Forelimb muscle (tissue), 1 donor: ENCODE measurements around the gene CAMK1D. TPM values are rescaled to one million over a fixed set of nuclear protein-coding genes. Genes with fewer than 3 reads are reported as not detected.
"Not testable (repeated sequence)": the region's sequence is repeated elsewhere in the genome, so short reads cannot be mapped to it uniquely, and the experiment has no call there.

Source experiments
- DNase-seq: peaks from one replicate; pipeline ENCODE4 v3.0.0-alpha.2; 2013; ENCODE audit warnings: low read depth
- polyA plus RNA-seq: library from polyadenylated mRNA; unstranded; fragments of 120-200 nt; gene quantifications from one replicate; pipeline ENCODE4 v1.2.1, GENCODE V29; 2013; ENCODE audit not compliant: insufficient read length

Gene CAMK1D
- polyA plus RNA-seq, 1 donor = 3.6 TPM

GRCh38 chr10:12791728-12792127, 442.4 kb downstream of the CAMK1D start:
- no peak for DNase-seq

DNA sequence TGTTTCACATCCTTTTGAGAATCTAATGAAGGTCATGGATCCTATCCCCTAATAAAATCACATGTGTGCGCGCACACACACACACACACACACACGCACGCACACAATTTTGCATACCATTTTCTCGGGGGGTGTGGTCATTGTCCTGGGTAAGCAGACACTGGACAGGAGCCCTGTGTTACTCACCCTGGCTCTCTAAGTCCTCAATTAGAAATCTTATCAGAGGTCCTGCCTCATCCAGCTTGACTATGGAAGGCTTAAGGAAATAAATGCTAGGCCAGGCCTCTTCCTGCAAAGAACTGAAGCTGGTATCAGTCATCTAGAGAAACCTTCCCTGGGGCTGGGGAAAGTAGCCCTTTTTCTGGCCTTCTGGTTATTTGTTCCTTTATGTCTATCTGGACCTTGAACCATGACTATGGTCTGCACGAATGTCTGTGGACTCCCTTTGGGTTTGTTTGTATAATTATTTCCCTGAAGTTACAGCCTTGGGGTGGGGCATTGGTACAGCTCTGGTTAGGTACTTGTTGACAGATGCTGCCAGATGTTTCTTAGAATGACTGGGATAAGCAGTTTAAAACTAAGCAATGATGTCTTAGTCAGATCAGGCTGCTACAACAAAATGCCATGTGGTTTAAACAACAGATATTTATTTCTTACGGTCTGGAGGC, 443.7 kb downstream of the CAMK1D start:
- no peak for DNase-seq

GRCh38 chr10:12795315-12796110, 446.2 kb downstream of the CAMK1D start:
- no peak for DNase-seq

GRCh38 chr10:12796401-12797160, 447.2 kb downstream of the CAMK1D start:
- DNase-seq = no peak

- DNase-seq = no peak
Observed at GRCh38 chr10:12797471-12798262, 448.3 kb downstream of the CAMK1D start.

- no peak for DNase-seq
Observed at GRCh38 chr10:12799144-12799543, 449.8 kb downstream of the CAMK1D start.

DNA sequence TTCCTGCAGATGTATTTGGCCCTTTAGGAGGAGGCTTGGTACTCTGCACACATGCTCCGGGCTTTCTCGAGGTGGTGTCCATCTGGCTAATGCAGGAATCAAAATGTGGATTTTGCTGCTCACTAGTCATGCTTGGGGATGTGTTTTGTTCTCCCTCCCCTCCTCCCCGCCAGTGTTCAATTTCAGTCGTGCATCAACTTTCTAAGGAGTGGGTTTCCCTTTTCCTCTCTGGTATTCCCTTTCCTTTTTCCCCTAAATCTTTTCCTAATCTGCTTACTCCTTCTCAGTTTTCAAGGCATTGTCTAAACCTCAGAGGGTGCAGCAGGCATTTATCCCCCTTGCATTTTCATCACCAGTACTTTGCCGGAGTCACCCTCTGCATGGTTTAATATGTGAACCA, 450.4 kb downstream of the CAMK1D start:
- no peak for DNase-seq

DNA sequence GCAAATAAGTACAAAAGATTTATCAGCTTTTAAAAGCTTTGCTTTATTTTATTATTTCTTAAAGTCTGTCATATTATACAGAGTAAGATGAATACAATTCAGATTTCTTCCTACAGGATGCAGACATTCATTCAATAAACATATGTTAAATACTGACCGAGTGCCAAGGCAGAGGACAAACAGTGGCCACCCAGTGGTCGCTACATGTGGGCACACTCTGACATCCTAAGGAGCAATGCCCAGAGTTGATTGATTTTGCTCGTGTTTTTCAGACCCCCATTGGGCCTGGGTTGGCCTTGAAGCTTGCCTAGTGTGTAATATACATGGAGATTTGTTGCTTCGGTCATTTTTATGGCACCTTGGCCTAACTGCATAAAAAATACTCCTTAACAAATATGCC, 451.0 kb downstream of the CAMK1D start:
- no peak for DNase-seq

DNA sequence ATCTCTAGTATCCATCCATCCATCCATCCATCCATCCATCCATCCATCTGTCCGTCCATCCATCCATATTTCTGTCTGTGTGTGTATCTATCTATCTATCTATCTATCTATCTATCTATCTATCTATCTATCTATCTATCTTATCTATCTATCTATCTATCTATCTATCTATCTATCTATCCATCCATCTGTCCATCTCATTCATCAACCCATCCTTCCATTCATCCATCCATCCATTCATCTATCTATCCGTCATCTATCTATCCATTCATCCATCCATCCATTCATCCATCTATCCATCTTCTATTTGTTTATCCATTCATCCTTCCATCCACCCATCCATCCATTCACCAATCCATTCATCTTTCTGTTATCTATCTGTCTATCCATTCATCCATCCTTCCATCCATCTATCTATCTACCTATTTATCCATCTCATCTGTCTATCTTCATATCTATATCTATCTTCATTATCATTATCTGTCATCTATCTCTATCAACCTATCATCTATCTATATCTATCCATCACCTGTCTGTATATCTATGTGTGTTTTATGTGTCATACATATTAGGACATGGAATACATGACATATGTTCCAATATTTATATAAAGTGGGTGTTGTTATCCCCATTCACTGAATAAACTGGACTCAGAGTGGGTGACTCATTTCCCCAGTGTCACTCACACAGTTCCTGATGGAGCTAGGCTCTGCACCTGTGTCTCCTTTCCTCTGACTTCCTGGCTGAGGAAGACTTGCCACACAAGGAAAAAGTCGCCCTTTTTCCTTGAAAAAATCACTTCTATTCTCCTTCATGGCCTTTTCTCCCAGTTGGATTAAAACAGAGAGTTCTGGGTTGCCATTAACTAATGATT, 452.1 kb downstream of the CAMK1D start:
- DNase-seq = no peak

DNA sequence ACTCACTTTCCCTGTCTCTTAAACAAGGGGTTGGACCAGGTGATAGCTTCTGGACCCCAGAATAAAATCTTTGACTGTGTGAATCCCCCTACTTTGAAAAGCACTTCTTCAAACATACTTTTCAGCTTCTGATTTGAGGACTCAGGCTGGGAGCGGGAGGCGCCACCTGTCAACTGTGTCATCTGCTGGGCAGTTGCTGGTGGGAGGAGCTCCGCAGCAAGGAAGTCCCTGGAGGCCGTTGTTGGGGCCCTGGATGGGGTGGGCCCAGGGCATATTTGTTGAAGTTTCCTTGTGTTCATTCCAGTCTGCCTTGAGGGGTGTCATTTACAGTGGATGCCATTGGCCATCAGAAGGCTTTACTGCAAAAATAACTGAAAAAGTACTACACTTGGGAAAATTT, 454.4 kb downstream of the CAMK1D start:
- no peak for DNase-seq

DNA sequence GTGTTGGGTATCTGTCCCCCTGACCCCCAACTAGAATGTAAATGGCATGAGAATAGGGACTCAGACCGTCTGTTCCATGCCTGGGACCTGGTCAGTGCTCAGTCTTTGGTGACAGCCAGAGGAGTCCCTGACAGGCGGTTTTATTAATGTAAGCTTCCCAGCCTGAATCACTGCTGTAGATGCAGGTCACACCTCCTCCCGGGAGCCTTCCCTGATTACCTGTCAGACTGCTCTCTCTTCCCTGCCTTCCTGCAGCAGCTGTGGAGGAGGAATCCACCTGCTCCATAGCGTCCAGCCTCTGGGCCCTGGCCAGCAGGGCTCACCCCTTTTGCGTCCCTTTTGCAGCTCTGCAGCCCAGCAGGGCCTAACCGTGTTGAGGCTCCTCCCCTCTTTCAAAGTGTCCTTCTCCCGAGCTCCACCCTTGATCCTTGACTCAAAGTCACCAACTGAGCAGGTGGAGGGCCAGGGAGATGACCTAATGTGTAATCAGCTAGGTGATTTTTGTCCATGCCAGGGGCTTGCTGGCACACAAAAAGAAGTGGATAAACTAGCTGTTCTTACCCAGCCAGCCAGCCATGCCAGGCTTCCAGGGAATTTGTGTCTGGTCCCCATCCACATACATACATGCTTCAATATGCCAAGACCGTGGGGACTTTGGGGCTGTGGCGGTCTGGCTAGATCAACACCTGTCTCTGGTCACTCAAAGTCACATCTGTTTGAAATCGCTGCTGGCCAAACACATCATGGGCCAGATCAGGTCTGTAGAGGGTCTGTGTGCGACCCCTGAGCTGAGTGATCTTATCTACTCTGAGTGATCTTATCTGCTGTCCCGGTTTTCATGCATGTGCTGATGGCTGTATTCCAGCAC, 457.1 kb downstream of the CAMK1D start:
- no peak for DNase-seq

- no peak for DNase-seq
Observed at GRCh38 chr10:12807096-12807755, 457.9 kb downstream of the CAMK1D start.

DNA sequence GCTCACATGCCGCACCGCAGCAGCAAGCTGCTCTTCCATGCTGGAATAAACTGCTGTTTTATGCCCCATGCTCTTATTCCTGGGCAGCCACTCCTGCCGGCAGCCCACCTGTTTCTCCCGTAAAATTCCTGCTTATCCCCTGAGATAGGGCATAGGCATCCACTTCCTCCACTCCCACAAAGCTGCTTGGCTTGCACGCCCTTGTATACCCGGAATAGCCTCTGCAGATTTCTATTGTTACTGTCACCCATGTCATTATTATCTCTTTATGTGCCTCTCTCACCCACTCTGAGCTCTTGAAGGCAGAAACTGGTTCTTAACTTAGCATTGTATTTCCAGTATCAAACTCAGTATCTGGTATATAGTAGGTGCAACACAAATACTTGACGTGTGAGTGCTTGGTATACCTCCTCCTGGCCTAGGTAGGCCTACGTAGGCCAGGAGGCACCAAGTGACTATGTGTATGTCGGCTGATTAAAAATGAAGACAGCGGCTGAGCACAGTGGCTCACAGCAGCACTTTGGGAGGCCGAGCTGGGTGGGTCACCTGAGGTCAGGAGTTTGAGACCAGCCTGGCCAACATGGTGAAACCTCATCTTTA, 458.8 kb downstream of the CAMK1D start:
- DNase-seq = no peak

- DNase-seq = not testable (repeated sequence)
Observed at GRCh38 chr10:12810046-12810445, 460.7 kb downstream of the CAMK1D start.

GRCh38 chr10:12811826-12812225, 462.5 kb downstream of the CAMK1D start:
- no peak for DNase-seq

DNA sequence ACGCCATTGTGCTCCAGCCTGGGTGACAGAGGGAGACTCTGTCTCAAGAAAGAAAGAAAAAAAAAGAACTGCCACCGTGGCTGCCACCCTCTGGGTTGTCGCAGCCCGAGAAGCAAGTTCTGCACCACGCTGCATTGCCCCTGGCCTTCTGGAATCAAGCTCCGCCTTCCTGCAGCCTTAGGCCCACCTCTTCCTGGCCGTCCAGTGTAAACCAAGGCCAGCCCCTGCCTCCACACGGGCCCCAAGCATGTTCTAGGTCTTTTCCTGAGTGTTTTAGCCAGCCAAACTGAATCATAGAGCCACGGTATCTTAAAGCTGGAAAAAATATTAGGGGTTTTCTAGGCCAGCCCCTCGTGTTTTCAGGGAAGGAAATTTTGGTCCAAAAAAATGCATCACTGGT, 463.2 kb downstream of the CAMK1D start:
- DNase-seq = no peak

DNA sequence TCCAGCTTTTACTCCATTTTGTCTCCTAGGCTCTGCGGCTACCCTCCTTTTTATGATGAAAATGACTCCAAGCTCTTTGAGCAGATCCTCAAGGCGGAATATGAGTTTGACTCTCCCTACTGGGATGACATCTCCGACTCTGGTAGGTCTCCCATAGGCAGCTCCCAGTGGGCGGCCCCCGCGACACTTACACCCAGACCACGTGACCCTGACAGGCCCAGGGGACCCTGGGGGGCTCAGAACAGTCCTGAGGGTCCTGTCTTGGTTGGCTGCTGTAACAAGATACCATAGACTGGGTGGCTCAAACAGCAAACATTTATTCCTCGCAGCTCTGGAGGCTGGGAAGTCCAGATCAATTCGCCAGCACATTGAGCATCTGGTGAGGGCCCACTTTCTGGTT, 464.8 kb downstream of the CAMK1D start:
- no peak for DNase-seq

GRCh38 chr10:12819071-12819470, 469.7 kb downstream of the CAMK1D start:
- DNase-seq = no peak

DNA sequence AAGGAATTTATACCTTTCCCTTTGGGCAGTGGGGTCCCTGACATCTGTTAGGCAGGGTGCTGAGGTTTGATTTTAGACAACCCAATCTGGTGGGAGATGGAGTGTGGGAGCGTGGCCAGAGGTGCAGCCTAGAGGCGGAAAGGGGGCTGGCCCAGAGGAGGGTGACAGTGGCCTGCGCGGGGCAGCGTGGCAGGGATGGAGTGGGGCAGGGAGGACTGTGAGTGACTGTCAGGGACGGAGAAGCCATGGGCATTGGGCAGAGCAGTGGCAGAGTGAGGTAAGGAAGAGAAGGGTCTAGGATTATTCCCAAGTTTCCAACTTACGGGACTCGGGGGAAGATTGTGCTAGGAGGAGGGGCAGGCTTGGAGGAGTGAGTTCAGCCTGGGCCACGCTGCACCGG, 470.3 kb downstream of the CAMK1D start:
- DNase-seq = no peak
